Cardiac muscle cell (in vitro differentiated cells and primary cell): ENCODE results near the gene TMEM87A. TPM values are rescaled to one million over a fixed set of nuclear protein-coding genes. Genes with fewer than 3 reads are reported as not detected.

Source experiments
- DNase-seq, 2 donors: peaks; one replicate each; pipeline versions ENCODE4 v3.0.0 to v3.0.0-alpha.2; 2010 to 2017; ENCODE audit warnings: low read depth in 1 of 2, low spot score in 1 of 2
- H3K27ac ChIP-seq: fragments of 200-600 bp; sonication (generic); 2 replicates; pipeline ENCODE4 v1.5.1; 2016
- H3K27me3 ChIP-seq: fragments of 200-600 bp; sonication (generic); 2 replicates; pipeline ENCODE4 v1.6.0; 2016; ENCODE audit warnings: control low read depth
- H3K36me3 ChIP-seq: fragments of 200-600 bp; sonication (generic); 2 replicates; pipeline ENCODE4 v1.5.1; 2016; ENCODE audit warnings: control low read depth
- H3K4me1 ChIP-seq: fragments of 200-600 bp; sonication (generic); 2 replicates; pipeline ENCODE4 v1.8.1; 2017; ENCODE audit warnings: low read depth, mild to moderate bottlenecking, mixed run types
- H3K4me3 ChIP-seq: fragments of 200-600 bp; sonication (generic); 2 replicates; pipeline ENCODE4 v1.5.1; 2016; ENCODE audit warnings: mild to moderate bottlenecking
- H3K9me3 ChIP-seq: fragments of 200-600 bp; sonication (generic); 2 replicates; pipeline ENCODE4 v1.5.1; 2017; ENCODE audit warnings: low read depth, mild to moderate bottlenecking, control low read depth
- polyA plus RNA-seq: library from polyadenylated mRNA; unstranded; fragments of >200 nt; fragmentation: Nextera tagmentation; extraction: Ambion mirVana; gene quantifications from 2 replicates; pipeline ENCODE4 v1.2.1, GENCODE V29; 2016
- total RNA-seq: library from RNA; depleted of rRNA; stranded (reverse); fragments of >200 nt; gene quantifications from 2 replicates; pipeline ENCODE4 v1.2.3, GENCODE V29; 2016
- TF ChIP-seq, protein P1 (sequence below): IDR thresholded peaks from 2 replicates; pipeline ENCODE4 v1.5.1; 2012; ENCODE audit warnings: low read depth, mild to moderate bottlenecking, low read length

The TMEM87A gene
- total and polyA plus RNA-seq, 2 experiments from 2014 or later, result 43.5 to 59.2 TPM

DNA sequence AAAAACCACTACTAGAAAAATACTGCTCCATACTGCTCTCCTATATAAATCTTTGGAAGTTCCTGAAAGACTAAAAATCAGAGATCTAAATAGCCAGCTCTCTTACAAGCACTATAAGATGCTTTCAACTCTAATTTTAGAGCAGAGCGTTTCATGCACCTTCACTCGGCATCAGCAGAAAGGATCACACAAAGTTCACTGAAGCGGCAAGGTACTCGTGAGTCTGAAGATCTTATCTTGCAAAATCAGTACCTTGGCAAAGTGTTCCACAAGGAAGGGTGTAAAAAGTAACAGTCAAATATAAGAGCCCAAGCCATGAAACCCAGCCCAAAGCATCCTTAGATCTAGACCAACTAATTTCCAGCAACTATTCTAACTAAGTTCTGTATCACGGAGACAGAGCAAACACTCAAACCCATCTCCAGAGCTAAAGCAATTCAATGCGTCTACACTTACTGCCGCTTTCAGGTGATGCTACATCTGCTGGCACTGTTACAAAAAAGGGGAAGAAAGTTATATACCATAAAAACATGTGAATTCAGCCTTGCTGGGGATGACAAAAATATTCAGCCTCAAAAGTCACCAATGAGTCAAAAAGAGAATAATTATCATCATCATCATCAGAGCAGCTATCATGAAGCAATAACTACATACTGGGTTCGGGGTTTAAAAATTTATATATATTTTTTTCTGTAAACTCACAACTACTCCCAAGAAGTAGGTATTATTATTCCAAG is 81.5 kb downstream of the TMEM87A start:
- TF ChIP-seq, protein P1, sequence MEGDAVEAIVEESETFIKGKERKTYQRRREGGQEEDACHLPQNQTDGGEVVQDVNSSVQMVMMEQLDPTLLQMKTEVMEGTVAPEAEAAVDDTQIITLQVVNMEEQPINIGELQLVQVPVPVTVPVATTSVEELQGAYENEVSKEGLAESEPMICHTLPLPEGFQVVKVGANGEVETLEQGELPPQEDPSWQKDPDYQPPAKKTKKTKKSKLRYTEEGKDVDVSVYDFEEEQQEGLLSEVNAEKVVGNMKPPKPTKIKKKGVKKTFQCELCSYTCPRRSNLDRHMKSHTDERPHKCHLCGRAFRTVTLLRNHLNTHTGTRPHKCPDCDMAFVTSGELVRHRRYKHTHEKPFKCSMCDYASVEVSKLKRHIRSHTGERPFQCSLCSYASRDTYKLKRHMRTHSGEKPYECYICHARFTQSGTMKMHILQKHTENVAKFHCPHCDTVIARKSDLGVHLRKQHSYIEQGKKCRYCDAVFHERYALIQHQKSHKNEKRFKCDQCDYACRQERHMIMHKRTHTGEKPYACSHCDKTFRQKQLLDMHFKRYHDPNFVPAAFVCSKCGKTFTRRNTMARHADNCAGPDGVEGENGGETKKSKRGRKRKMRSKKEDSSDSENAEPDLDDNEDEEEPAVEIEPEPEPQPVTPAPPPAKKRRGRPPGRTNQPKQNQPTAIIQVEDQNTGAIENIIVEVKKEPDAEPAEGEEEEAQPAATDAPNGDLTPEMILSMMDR, result no peak
- H3K27me3 ChIP-seq, result no peaks in the 10 kb centered on the region
- H3K9me3 ChIP-seq, result no peaks in the 10 kb centered on the region
- H3K4me3 ChIP-seq, result no peak overlapping the region
- H3K36me3 ChIP-seq, result peaks cover 37% of the 10 kb centered on the region
- no peak for DNase-seq
- no peaks in the 10 kb centered on the region for H3K4me1 ChIP-seq
- no peak overlapping the region for H3K27ac ChIP-seq

DNA sequence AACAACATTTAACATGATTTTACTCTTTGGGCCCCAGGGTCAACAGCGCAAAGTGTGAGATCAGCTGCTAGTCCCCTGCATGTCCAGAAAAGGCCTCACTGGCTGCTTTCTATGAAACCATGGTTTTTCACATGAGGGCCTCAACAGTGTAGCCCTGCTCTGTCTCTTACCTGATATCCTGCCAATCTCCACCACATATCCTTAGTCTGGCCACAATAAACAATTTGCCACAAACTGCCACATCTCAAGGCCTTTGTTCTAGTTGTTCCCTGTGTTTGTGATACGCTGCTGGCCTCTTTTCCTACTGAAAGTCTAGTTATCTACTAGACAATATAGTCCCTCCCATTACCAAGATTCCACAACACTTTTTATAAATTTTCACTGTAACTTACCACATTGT is 82.9 kb downstream of the TMEM87A start:
- Histone ChIP-seq H3K4me3 (no peak overlapping the region), H3K36me3 (peaks cover 51% of the 10 kb centered on the region), H3K27ac (no peak overlapping the region), H3K4me1 (no peaks in the 10 kb centered on the region), H3K27me3 (no peaks in the 10 kb centered on the region), H3K9me3 (no peaks in the 10 kb centered on the region)
- DNase-seq, result no peak
- TF ChIP-seq, protein P1, result no peak

DNA sequence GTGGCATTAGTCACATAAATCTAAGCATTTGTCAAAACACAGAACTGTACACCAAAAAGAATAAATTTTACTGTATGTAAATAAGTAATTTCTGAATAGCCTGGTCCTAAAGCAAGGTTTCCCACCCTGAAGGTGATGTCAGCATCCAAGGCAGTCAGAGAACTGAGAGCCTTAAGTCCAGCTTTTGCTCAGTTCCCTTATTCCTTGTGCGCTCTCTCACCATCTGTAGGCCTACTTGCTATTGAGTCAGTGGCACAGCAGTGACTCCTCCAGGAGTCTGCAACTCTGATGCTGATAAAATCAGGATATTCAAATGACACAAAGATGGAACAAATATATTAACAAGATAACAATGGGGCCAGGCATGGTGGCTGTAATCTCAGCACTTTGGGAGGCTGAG is 87.4 kb downstream of the TMEM87A start:
- Histone ChIP-seq H3K36me3 (peaks cover 74% of the 10 kb centered on the region), H3K4me3 (no peak overlapping the region), H3K27ac (no peak overlapping the region), H3K27me3 (no peaks in the 10 kb centered on the region), H3K9me3 (no peaks in the 10 kb centered on the region), H3K4me1 (no peaks in the 10 kb centered on the region)
- TF ChIP-seq, protein P1, result no peak
- DNase-seq, result no peak

DNA sequence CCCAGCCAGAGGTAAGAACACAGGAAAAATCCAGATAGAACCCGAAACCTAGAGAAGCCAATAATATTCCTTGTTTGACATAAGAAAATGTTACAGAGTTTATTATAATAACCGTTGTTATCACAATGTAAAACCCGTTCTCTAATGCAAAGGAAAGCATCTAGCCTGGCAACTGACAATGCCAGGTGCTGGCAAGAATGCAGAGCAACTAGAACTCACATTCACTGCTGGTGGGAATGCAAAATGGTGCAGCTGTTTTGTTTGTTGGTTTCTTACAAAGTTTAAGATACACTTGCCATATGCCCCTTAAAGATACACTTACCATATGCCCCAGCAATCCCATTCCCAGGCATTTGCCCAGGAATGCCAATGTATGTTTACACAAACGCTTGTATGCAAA is 88.5 kb downstream of the TMEM87A start:
- TF ChIP-seq, protein P1, result no peak
- Histone ChIP-seq H3K4me1 (no peaks in the 10 kb centered on the region), H3K36me3 (peaks cover 67% of the 10 kb centered on the region)

DNA sequence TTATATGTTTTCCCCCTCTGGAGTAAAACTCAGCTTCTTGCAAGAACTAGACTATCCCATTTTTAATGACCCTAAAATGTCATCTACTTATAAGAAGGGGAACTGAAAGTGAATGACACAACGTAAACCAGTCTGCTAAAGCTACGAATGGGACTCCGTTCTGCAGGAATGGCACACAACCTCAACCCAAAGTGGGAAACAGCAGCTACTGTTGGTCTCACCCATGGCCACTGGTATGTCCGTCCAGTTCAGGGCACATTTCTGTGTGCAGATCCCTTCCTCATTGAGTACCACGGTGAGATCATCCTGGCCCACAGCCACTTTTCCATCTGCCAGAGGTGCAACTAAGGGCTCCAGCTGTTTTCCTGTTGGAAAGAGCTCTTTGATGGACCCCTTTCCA is 88.9 kb downstream of the TMEM87A start:
- Histone ChIP-seq H3K4me3 (no peak overlapping the region), H3K9me3 (no peaks in the 10 kb centered on the region), H3K27ac (no peak overlapping the region), H3K36me3 (peaks cover 67% of the 10 kb centered on the region), H3K27me3 (no peaks in the 10 kb centered on the region), H3K4me1 (no peaks in the 10 kb centered on the region)
- DNase-seq, result no peak
- TF ChIP-seq, protein P1, result no peak

More for the DNA sequence above, 88.5 kb downstream of the TMEM87A start:
- no peak overlapping the region for H3K4me3 ChIP-seq
- H3K9me3 ChIP-seq, result no peaks in the 10 kb centered on the region
- H3K27me3 ChIP-seq, result no peaks in the 10 kb centered on the region
- DNase-seq, result no peak
- no peak overlapping the region for H3K27ac ChIP-seq
